ENCODE results near the gene MBOAT2.

DNA sequence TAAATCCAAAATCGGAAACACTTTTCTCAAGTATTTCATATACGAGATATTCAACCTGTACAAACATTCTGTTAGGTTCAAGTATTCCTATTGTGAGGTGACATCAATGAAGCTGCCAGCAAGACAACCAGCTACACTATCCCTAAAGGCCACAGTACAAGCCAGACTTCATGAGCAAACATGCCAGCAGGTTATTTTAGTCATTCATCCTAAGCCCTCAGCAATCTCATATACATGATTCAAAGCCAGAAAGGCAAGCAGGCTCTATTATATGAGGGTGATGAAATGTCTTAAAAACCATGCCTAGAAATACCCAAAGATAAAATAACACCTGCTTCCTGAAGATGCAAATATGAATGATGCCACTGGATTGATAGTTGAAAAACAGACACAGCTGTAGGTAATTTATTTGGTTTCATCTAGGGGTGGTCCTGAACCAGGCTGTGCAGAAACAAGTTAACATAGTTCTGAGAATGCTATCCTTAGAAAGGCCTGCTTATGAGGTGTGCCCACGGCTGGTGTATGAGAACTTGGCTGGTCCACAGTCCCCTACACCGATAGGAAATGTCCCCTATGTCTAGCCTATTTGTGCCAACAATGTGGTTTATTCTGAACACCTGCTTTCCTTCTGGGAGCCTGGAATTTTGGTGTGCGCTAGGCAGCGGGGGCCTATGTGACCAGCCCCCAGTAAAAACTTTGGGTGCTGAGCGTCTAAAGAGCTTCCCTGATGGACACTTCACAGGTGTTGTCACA, 117.9 kb downstream of the MBOAT2 start:
- TF ChIP-seq, protein P1, sequence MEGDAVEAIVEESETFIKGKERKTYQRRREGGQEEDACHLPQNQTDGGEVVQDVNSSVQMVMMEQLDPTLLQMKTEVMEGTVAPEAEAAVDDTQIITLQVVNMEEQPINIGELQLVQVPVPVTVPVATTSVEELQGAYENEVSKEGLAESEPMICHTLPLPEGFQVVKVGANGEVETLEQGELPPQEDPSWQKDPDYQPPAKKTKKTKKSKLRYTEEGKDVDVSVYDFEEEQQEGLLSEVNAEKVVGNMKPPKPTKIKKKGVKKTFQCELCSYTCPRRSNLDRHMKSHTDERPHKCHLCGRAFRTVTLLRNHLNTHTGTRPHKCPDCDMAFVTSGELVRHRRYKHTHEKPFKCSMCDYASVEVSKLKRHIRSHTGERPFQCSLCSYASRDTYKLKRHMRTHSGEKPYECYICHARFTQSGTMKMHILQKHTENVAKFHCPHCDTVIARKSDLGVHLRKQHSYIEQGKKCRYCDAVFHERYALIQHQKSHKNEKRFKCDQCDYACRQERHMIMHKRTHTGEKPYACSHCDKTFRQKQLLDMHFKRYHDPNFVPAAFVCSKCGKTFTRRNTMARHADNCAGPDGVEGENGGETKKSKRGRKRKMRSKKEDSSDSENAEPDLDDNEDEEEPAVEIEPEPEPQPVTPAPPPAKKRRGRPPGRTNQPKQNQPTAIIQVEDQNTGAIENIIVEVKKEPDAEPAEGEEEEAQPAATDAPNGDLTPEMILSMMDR (optimal IDR thresholded peaks at IDR 0.05 in 1 of 3, IDR thresholded peaks at IDR 0.05 in 1 of 3, conservative IDR thresholded peaks at IDR 0.05 in 1 of 3; ENCODE audit: extremely low read depth in 1 of 3, insufficient read depth in 2 of 3, low read length in 3 of 3), result no peak
- TF ChIP-seq EZH2 (IDR thresholded peaks at IDR 0.05; ENCODE audit: low read length), result no peak

Measured in keratinocyte (primary cell).